Esophagus muscularis mucosa (tissue), 4 donors: Measurements from ENCODE around the gene PPP6R2. TPM values are rescaled to one million over a fixed set of nuclear protein-coding genes. Genes with fewer than 3 reads are reported as not detected.

ENCODE experiments used
- DNase-seq: peaks from one replicate; pipeline ENCODE4 v3.0.0-alpha.2; 2017; ENCODE audit errors: extremely low spot score
- H3K27ac ChIP-seq, 4 donors: fragments of 200-600 bp; sonication (generic); replicated peaks in 1 of 4; 1 replicate in 3 of 4; 2 replicates in 1 of 4; pipeline ENCODE4 v1.5.1; 2016 to 2019; ENCODE audit warnings: mild to moderate bottlenecking in 1 of 4
- H3K27me3 ChIP-seq, 4 donors: fragments of 200-600 bp; sonication (generic); one replicate each; pipeline versions ENCODE4 v1.5.1 to v1.6.0; 2016 to 2019
- H3K36me3 ChIP-seq, 4 donors: fragments of 200-600 bp; sonication (generic); one replicate each; pipeline ENCODE4 v1.5.1; 2016 to 2019
- H3K4me1 ChIP-seq, 4 donors: fragments of 200-600 bp; sonication (generic); one replicate each; pipeline ENCODE4 v1.5.1; 2016 to 2019
- H3K4me3 ChIP-seq, 4 donors: fragments of 200-600 bp; sonication (generic); 1 replicate in 2 of 4; 2 replicates in 2 of 4; pipeline ENCODE4 v1.5.1; 2016 to 2019; ENCODE audit warnings: mild to moderate bottlenecking in 4 of 4, moderate library complexity in 1 of 4
- H3K9me3 ChIP-seq, 4 donors: fragments of 200-600 bp; sonication (generic); 1 replicate in 3 of 4; 2 replicates in 1 of 4; pipeline ENCODE4 v1.5.1; 2016 to 2019
- CTCF ChIP-seq, 3 experiments: fragments of 200-600 bp in 2 of 3; fragments of 450-650 bp in 1 of 3; sonication (generic) in 2 of 3; IDR thresholded peaks; one replicate each; pipeline ENCODE4 v1.5.1; 2017 to 2019; ENCODE audit warnings: antibody characterized with exemption in 3 of 3, mild to moderate bottlenecking in 2 of 3, moderate library complexity in 1 of 3
- EP300 ChIP-seq: sonication (generic); formaldehyde crosslinking; IDR thresholded peaks from one replicate; pipeline ENCODE4 v1.6.1; 2017; ENCODE audit warnings: antibody characterized with exemption
- POLR2A ChIP-seq: fragments of 450-650 bp; IDR thresholded peaks from one replicate; pipeline ENCODE4 v1.6.1; 2017; ENCODE audit warnings: antibody characterized with exemption, moderate library complexity, mild to moderate bottlenecking, low read depth
- POLR2AphosphoS5 ChIP-seq, 2 donors: sonication (generic); formaldehyde crosslinking; IDR thresholded peaks; one replicate each; pipeline ENCODE4 v1.6.1; 2017; ENCODE audit warnings: antibody characterized with exemption in 2 of 2
- WGBS: methylation state at CpG from one replicate; pipeline ENCODE4 v1.1.5; 2018; 5-methylcytosine and 5-hydroxymethylcytosine counted together
- intact Hi-C: fragments of 100-400 bp; cut with DNase I; formaldehyde crosslinking; loops from one replicate; pipeline ENCODE4 v1.15.1; 2023
- total RNA-seq, 4 donors: library from RNA; depleted of rRNA; stranded (reverse); fragments of >200 nt; gene quantifications; one replicate each; pipeline versions ENCODE4 v1.1.0 to v1.2.1, GENCODE V29; 2016

The PPP6R2 gene
- total RNA-seq, 4 donors from 2014 or later = 57.7 to 79.4 (median 65.3) TPM

- Histone ChIP-seq H3K27ac (no peak overlapping the region), H3K4me1 (peaks cover 8 to 25% (median 16%) of the 10 kb centered on the region in 4 donors), H3K27me3 (no peaks in the 10 kb centered on the region), H3K9me3 (no peaks in the 10 kb centered on the region), H3K36me3 (peaks cover 30 to 79% (median 71%) of the 10 kb centered on the region in 4 donors), H3K4me3 (no peak overlapping the region)
- 80% methylated on average over 17 of the region's 27 CpGs for WGBS
- DNase-seq = no peak
- intact Hi-C loops = no loop called here
- TF ChIP-seq POLR2AphosphoS5 (IDR thresholded peaks at IDR 0.05) = no peak
- no peak for TF ChIP-seq EP300
- TF ChIP-seq POLR2A = no peak
- TF ChIP-seq CTCF (IDR thresholded peaks at IDR 0.05) = no peak
Observed at GRCh38 chr22:50447576-50448551, 104.7 kb downstream of the PPP6R2 start.

- intact Hi-C loops = no loop called here
- no peaks in the 10 kb centered on the region for H3K9me3 ChIP-seq
- no peak overlapping the region for H3K4me3 ChIP-seq
- H3K36me3 ChIP-seq = peaks cover 47 to 91% (median 74%) of the 10 kb centered on the region in 4 donors
- no peak overlapping the region for H3K27ac ChIP-seq
- TF ChIP-seq POLR2AphosphoS5 (IDR thresholded peaks at IDR 0.05) (no peak), EP300 (no peak), POLR2A (no peak), CTCF (IDR thresholded peaks at IDR 0.05) (no peak)
- 88% methylated on average over 5 of the region's 5 CpGs for WGBS
- H3K27me3 ChIP-seq = no peaks in the 10 kb centered on the region
- DNase-seq = no peak
- no peaks in the 10 kb centered on the region for H3K4me1 ChIP-seq
Observed at GRCh38 chr22:50452649-50453048, 109.5 kb downstream of the PPP6R2 start.

- 93% methylated on average over 24 of the region's 27 CpGs for WGBS
- Histone ChIP-seq H3K36me3 (peaks cover 56 to 91% (median 74%) of the 10 kb centered on the region in 4 donors), H3K4me3 (no peak overlapping the region), H3K27me3 (no peaks in the 10 kb centered on the region), H3K27ac (no peak overlapping the region), H3K4me1 (no peaks in the 10 kb centered on the region), H3K9me3 (no peaks in the 10 kb centered on the region)
- TF ChIP-seq CTCF (IDR thresholded peaks at IDR 0.05) (no peak), POLR2A (no peak), POLR2AphosphoS5 (IDR thresholded peaks at IDR 0.05) (no peak), EP300 (no peak)
- intact Hi-C loops = no loop called here
- no peak for DNase-seq
Observed at GRCh38 chr22:50454556-50455075, 111.5 kb downstream of the PPP6R2 start.

- Histone ChIP-seq H3K36me3 (peaks cover 61 to 91% (median 75%) of the 10 kb centered on the region in 4 donors), H3K4me3 (no peak overlapping the region), H3K9me3 (no peaks in the 10 kb centered on the region), H3K27me3 (no peaks in the 10 kb centered on the region), H3K27ac (no peak overlapping the region), H3K4me1 (no peaks in the 10 kb centered on the region)
- no peak for DNase-seq
- TF ChIP-seq POLR2AphosphoS5 (IDR thresholded peaks at IDR 0.05) = no peak
- TF ChIP-seq EP300 = no peak
- no peak for TF ChIP-seq POLR2A
- no peak for TF ChIP-seq CTCF (IDR thresholded peaks at IDR 0.05)
- intact Hi-C loops = no loop called here
- 93% methylated on average over 15 of the region's 18 CpGs for WGBS
Observed at GRCh38 chr22:50455201-50455600, 112.1 kb downstream of the PPP6R2 start.
